PC-3 (cell line): ENCODE data around the gene TFDP2.
"Not testable (repeated sequence)": the region's sequence is repeated elsewhere in the genome, so short reads cannot be mapped to it uniquely, and the experiment has no call there.

Experiments used
- CTCF ChIP-seq: fragments of 300-600 bp; sonication (generic); conservative IDR thresholded peaks from 2 replicates; pipeline ENCODE4 v1.5.1; 2017; ENCODE audit warnings: antibody characterized with exemption, low read depth, mild to moderate bottlenecking, low read length
- EZH2phosphoT487 ChIP-seq: fragments of 300-600 bp; sonication (generic); IDR thresholded peaks from 2 replicates; pipeline ENCODE4 v1.6.1; 2018; ENCODE audit warnings: mild to moderate bottlenecking, antibody characterized with exemption, low read length, borderline replicate concordance

GRCh38 chr3:141925677-141926076 is 223.7 kb downstream of the TFDP2 start:
- not testable (repeated sequence) for TF ChIP-seq CTCF, EZH2phosphoT487
